Transverse colon (tissue), 3 donors: Measurements from ENCODE around the gene TAF4.

Experiments
- CTCF ChIP-seq, 5 experiments: fragments of 200-600 bp in 3 of 5; fragments of 450-650 bp in 2 of 5; sonication (generic) in 3 of 5; IDR thresholded peaks; 1 replicate in 2 of 5; 2 replicates in 3 of 5; pipeline ENCODE4 v1.5.1; 2016 to 2017; ENCODE audit warnings: antibody characterized with exemption in 5 of 5, inconsistent platforms in 3 of 5, mild to moderate bottlenecking in 2 of 5, moderate library complexity in 1 of 5
- POLR2A ChIP-seq: fragments of 450-650 bp; IDR thresholded peaks from one replicate; pipeline ENCODE4 v1.6.1; 2016; ENCODE audit warnings: antibody characterized with exemption, mild to moderate bottlenecking, moderate library complexity

GRCh38 chr20:61982191-61982950 lies 83.3 kb downstream of the TAF4 start:
- TF ChIP-seq CTCF (IDR thresholded peaks at IDR 0.05) (no peak), POLR2A (no peak)
